ENCODE measurements around the gene ZNF878.

Gene ZNF878

DNA sequence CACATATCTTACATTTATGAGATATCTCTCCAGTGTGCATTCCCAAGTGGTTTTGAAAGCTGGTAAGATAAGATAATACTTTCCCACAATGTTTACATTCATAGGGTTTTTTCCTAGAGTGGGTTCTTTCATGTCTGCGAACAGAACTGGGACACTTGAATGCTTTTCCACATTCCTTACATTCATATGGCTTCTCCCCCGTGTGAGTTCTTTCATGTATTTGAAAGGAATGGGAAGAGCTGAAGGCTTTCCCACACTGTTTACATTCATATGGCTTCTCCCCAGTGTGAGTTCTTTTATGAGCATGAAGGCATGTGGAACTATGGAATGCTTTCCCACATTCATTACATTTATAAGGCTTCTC is 37.0 kb downstream of the ZNF878 start:
- TF ChIP-seq CTCF (IDR thresholded peaks at IDR 0.05; ENCODE audit: insufficient read depth, low read length, poor library complexity, severe bottlenecking) = no peak
- Histone ChIP-seq H3K4me3 (replicated peaks; ENCODE audit: low read depth, low read length) (no peak overlapping the region), H3K27me3 (replicated peaks; ENCODE audit: control insufficient read depth, insufficient read depth, low read length) (no peaks in the 10 kb centered on the region), H3K36me3 (ENCODE audit: control insufficient read depth, insufficient read depth, low read length) (peaks cover 1% of the 10 kb centered on the region)
- DNase-seq (ENCODE audit: extremely low read depth, insufficient read length) = no peak

- DNase-seq (ENCODE audit: extremely low read depth, insufficient read length) = no peak
- no peak overlapping the region for H3K4me3 ChIP-seq (replicated peaks; ENCODE audit: low read depth, low read length)
- peaks cover 1% of the 10 kb centered on the region for H3K36me3 ChIP-seq (ENCODE audit: control insufficient read depth, insufficient read depth, low read length)
- no peak for TF ChIP-seq CTCF (IDR thresholded peaks at IDR 0.05; ENCODE audit: insufficient read depth, low read length, poor library complexity, severe bottlenecking)
- no peaks in the 10 kb centered on the region for H3K27me3 ChIP-seq (replicated peaks; ENCODE audit: control insufficient read depth, insufficient read depth, low read length)
Measured at GRCh38 chr19:12015015-12015752, 37.6 kb downstream of the ZNF878 start.

DNA sequence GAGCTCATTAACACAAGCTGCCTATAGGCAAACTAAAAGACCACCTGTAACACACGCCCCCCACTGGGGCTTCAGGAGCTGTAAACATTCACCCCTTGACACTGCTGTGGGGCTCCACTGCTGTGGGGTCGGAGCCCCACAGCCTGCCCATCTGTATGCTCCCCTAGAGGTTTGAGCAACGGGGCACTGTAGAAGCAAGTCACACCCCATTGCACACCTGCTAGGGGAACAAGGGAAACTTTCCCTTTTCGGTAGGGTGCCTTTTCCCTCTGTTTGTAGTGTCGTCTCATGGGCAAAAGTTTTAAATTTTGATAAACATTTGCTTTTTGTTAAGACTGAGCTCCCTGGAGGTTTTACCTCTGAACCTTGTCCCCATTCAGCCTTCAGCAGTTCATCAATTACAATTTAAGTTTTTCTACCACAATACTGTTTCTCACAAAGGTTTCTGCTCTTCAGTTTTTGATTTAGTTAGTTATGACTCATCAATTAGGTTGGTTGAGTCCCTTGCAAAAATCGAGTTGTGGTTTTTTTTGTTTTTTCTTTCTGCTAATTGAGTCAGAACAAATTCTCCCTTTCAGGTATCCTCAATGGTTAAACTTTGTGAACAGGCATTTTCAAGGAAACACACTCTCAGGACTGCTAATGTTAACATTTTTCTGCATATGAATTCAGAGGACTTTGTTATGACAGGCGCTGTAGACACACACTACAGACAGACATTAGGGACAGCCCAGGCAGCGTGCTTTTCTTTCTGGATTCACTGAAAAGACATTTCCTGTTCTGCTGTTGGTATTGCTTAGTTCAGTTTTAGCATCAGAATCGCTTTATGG is 52.4 kb downstream of the ZNF878 start:
- peak; percentile 67 for DNase-seq (ENCODE audit: extremely low read depth, insufficient read length)
- peaks cover 2% of the 10 kb centered on the region for H3K36me3 ChIP-seq (ENCODE audit: control insufficient read depth, insufficient read depth, low read length)
- no peak overlapping the region; the same call in 1 of the 2 replicates for H3K4me3 ChIP-seq (replicated peaks; ENCODE audit: low read depth, low read length)
- H3K27me3 ChIP-seq (replicated peaks; ENCODE audit: control insufficient read depth, insufficient read depth, low read length) = no peaks in the 10 kb centered on the region
- peak; percentile 11 for TF ChIP-seq CTCF (IDR thresholded peaks at IDR 0.05; ENCODE audit: insufficient read depth, low read length, poor library complexity, severe bottlenecking)

GRCh38 chr19:11995174-11995573 is 57.6 kb downstream of the ZNF878 start:
- Histone ChIP-seq H3K4me3 (replicated peaks; ENCODE audit: low read depth, low read length) (no peak overlapping the region), H3K36me3 (ENCODE audit: control insufficient read depth, insufficient read depth, low read length) (no peaks in the 10 kb centered on the region; the same call in 1 of the 2 replicates), H3K27me3 (replicated peaks; ENCODE audit: control insufficient read depth, insufficient read depth, low read length) (no peaks in the 10 kb centered on the region)
- DNase-seq (ENCODE audit: extremely low read depth, insufficient read length) = no peak
- TF ChIP-seq CTCF (IDR thresholded peaks at IDR 0.05; ENCODE audit: insufficient read depth, low read length, poor library complexity, severe bottlenecking) = no peak
